NCI-H524 (cell line): ENCODE measurements around the gene EFHD1.
"Not testable (repeated sequence)": the region's sequence is repeated elsewhere in the genome, so short reads cannot be mapped to it uniquely, and the experiment has no call there.

ENCODE experiments used
- DNase-seq, 2 experiments: peaks; one replicate each; lab custom pipeline; 2025; lab: John Stamatoyannopoulos, UW

EFHD1 gene

GRCh38 chr2:232615339-232615738 is 18.1 kb upstream of the EFHD1 start:
- DNase-seq = no peak

GRCh38 chr2:232621186-232621585 is 12.2 kb upstream of the EFHD1 start:
- no peak for DNase-seq

- no peak for DNase-seq
Observed at GRCh38 chr2:232622563-232622962, 10.8 kb upstream of the EFHD1 start.

- no peak for DNase-seq
Observed at GRCh38 chr2:232623768-232624765, 9.3 kb upstream of the EFHD1 start.

- no peak for DNase-seq
Observed at GRCh38 chr2:232626584-232626983, 6.8 kb upstream of the EFHD1 start.

GRCh38 chr2:232628466-232629128 is 4.8 kb upstream of the EFHD1 start:
- no peak for DNase-seq

- no peak for DNase-seq
Observed at GRCh38 chr2:232629129-232629475, 4.3 kb upstream of the EFHD1 start.

- DNase-seq = no peak
Observed at GRCh38 chr2:232632229-232632903, 1.0 kb upstream of the EFHD1 start.

GRCh38 chr2:232632904-232633412 is 446 bp upstream of the EFHD1 start:
- no peak for DNase-seq

- no peak for DNase-seq
Observed at GRCh38 chr2:232634206-232635150, 1.1 kb downstream of the EFHD1 start.

GRCh38 chr2:232635376-232635775 is 2.0 kb downstream of the EFHD1 start:
- not testable (repeated sequence) for DNase-seq

- no peak for DNase-seq
Observed at GRCh38 chr2:232635820-232636219, 2.4 kb downstream of the EFHD1 start.

GRCh38 chr2:232636788-232637420 is 3.5 kb downstream of the EFHD1 start:
- DNase-seq = no peak

- DNase-seq = no peak
Observed at GRCh38 chr2:232637866-232638583, 4.6 kb downstream of the EFHD1 start.

- no peak for DNase-seq
Observed at GRCh38 chr2:232641153-232641848, 7.9 kb downstream of the EFHD1 start.

- DNase-seq = no peak
Observed at GRCh38 chr2:232643147-232643425, 9.7 kb downstream of the EFHD1 start.

GRCh38 chr2:232643813-232644347 is 10.5 kb downstream of the EFHD1 start:
- no peak for DNase-seq

- no peak for DNase-seq
Observed at GRCh38 chr2:232645061-232645460, 11.7 kb downstream of the EFHD1 start.

- no peak for DNase-seq
Observed at GRCh38 chr2:232646726-232647125, 13.3 kb downstream of the EFHD1 start.
